NCI-H2107 treated with DMSO at 0.1 percent for 48 hours (cell line): ENCODE results near the gene SELENOM.

ENCODE experiments used
- DNase-seq: peaks from one replicate; lab custom pipeline; 2025; ENCODE audit not compliant: unreplicated experiment; lab: John Stamatoyannopoulos, UW

The SELENOM gene

GRCh38 chr22:31107178-31107893 lies at the start of gene SELENOM:
TSS of gene SELENOM (minus strand) at chr22:31107568. CDS start at chr22:31107505, 63 bp downstream.
- no peak for DNase-seq

DNA sequence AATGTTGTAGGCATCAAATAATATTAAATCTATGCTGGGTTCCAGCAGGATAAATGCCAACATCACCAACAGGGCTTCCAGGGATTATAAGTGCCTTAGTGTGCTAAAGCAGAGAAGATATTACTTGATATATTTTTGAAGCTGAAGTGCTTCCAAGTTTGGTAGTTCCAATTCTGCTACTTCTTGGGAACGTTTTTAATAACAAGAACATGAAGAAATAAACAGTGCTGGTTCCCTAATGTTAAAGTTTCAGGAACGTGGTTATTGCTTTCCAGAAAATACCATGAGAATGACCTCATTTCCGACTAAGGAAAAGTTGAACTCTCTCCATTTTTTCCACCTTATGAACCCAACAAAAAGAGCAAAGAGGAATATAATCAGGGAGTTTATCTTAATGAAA lies 48.1 kb upstream of the SELENOM start:
- DNase-seq = no peak

GRCh38 chr22:31154975-31155374 lies 47.6 kb upstream of the SELENOM start:
- DNase-seq = no peak

GRCh38 chr22:31153357-31153756 lies 46.0 kb upstream of the SELENOM start:
- no peak for DNase-seq

- DNase-seq = no peak
Measured at GRCh38 chr22:31151872-31152271, 44.5 kb upstream of the SELENOM start.

DNA sequence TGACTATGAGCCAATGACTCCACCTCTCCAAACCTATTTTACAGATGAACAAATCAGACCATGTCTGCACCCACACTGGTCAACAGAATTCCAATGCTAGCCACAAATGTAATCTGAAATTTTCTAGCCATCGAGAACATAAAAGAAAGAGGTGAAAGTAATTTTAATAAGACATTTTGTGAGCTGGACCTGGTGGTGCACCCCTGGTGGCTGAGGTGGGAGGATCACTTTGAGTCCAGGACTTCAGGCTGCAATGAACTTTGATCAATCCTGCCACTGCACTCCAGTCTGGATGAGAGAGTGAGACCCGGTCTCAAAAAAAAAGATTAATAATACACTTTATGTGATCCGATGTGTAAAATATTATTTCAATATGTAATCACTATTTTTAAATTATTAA lies 43.2 kb upstream of the SELENOM start:
- DNase-seq = no peak

GRCh38 chr22:31148953-31149627 lies 41.7 kb upstream of the SELENOM start:
- peak; percentile 61 for DNase-seq

DNA sequence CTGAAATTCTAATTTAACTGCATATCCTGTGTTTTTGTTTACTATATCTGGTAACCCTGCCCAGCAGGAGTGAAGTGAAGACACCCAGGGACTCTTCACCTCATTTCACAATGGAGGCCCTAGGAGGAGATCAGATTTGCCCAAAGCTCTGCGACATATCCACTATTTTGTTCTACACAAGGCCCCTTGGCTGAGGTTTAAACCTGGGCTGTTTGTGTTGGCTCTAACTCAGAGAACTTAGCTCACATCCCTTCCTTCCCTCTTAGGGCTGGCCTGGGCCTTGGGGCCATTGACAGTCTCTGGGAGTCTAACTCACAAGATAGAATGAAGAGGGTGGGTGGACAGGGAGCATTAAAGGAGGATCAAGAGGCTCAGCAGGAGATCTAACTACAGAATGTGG lies 41.1 kb upstream of the SELENOM start:
- DNase-seq = no peak

GRCh38 chr22:31144223-31144622 lies 36.9 kb upstream of the SELENOM start:
- no peak for DNase-seq

DNA sequence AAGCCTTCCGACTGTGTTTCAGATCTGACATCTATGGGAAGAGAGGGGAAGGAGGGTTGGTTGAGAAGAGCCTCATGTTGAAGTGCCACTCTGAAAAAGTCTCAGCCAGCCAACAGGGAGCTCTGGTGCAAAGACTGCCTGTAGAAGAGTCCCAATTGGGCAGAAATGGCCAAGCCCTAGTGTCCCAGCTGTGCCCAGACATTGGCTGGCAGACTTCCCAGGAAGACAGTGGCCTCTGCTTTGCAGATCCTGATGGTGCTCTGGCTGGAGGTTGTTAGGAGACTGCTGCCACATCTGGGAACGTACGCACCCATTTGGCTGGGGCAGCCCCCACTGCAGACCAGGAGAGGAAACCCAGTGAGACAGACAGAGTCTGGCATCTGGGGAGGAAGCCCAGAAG lies 36.2 kb upstream of the SELENOM start:
- DNase-seq = no peak

GRCh38 chr22:31143038-31143437 lies 35.7 kb upstream of the SELENOM start:
- no peak for DNase-seq

DNA sequence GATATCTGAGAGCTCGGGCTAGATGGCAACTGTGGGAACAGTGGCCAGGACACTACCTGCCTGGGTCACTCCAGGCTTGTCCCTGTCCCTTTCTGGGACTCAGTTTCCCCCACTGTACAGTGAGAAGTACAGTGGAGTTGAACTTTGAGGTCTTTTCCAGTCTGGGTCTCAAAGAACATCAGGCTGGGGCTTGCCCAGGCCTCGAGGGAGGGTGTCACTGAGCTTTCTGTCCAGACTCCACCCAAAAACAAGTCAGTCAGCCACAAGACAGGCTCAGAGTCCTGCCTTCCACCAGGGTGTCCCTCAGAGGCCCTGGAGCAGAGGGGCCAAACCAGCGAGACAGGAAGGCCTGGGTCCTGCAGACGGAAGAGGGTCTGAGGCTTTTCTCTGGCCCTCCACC lies 34.9 kb upstream of the SELENOM start:
- no peak for DNase-seq

DNA sequence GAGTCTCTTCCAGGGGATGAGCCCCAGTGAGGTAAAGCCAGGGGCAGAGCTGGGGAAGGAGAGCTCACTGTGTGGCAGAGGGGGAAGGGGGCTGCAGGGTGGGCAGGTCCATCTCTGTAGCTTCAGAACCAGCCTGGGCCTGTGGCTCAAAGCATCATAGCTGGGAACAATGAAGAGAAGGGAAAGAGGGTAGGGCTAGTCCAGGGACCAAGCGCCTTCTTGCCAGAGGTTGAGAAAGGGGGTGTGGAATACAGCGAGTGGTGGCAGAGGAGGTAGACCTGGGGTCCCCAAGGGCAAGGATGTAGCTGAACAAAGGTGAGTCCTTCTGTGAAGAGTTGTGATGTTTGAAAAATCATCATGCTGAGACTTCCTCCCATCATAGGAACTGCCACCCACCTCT lies 34.2 kb upstream of the SELENOM start:
- DNase-seq = no peak

DNA sequence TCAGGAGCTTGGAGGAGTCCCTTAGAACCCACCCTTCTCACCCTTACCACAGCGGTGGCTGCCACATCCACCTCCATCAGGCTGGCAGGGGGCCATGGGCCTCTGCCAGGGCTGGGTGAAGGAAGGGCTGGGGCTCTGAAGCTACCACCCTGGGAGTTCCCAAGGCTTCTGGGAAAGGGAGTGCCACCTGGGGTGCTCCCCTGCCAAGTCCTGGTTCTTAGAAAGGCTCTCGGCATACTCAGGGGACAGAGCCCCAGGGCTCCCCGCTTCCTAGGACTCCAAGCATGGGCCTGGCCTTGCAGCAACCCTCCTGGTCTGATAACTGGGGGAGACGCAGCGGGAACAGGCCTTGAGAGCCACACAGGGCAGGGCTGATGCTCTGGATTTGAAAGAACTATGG lies 33.4 kb upstream of the SELENOM start:
- DNase-seq = no peak

DNA sequence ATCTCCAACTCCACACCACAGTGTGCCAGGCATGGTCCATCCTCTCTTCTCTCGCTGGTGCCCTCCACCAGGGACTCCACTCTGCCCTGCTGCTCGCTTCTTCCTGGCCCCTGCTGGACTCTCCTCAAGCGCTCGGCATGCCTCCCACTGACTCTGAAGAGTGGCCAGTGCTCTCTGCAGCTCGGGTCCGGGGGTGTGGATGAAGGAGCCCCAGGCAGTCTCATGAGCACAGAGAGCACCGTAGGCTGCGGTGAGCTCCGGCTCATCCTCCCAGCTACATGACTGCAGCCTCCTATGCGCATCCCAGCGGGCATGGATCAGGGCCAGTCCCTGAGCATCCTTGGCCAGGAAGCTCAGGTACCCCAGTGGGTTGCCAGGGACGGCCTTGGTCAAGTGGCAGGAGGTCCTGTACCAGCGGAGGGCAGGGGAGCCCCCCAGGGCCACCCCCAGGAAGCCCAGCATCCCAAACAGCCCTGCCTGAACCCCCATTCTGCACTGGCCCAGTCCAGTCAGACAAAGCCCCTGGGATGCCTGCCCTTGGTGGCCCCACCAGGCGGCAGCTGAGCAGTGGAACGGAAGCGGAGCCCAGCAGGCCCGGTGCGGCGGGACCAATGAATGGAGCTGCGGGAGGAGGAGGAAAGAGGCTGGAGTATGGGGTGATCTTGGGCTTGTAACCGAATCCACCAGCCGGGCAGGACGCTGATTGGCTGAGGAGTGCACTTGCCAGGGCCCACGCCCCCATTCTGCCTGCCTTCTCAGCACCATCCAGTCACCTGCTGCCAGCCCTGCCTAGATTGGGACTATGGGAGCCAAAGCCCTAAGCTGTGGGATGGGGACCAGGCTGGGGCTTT lies 32.7 kb upstream of the SELENOM start, which contains the start of gene PLA2G3:
PLA2G3 (minus strand) TSS at position 643 of the 851 bp plus-strand sequence; CDS start at position 489, 154 bp downstream.
- DNase-seq = peak; percentile 84

- DNase-seq = no peak
Measured at GRCh38 chr22:31139066-31139465, 31.7 kb upstream of the SELENOM start.

DNA sequence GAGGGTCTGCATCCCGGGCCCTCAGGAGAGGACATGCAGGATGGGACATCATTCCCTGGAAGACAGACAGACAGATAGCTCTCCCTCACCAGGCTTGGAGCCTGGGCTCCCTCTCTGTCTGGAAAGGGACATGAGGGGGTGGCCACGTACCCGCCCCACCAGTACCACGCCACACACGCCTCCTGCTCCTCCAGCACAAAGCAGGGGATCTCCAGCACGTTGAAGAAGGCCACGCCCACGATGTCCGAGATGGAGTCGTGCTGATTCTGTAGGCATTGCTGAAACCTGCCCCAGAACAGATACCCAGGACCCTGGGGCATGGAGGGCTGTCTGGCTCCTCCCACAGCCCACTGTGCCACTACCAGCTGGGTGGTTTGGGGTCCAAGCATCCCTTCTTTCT lies 30.8 kb upstream of the SELENOM start:
- DNase-seq = no peak

DNA sequence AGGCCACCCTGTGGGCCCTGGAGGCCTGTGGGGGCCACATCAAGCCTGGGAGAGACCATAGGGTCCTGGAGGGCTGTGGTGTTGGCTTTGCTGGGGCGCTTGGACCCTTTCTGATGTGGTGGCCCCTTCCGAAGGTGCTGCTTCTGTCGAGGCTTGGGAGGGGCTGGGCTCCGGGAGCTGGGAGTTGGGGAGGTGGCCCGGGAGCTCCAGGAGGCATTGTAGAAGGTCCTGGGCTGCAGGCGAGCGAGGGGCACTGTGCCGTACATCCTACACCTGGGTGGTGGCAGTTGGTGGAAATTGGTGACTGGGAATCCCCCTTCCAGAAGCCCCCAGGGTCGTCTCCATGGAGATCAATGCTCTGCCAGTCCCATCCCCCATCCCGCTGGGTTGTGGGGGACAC lies 30.4 kb upstream of the SELENOM start:
- no peak for DNase-seq

DNA sequence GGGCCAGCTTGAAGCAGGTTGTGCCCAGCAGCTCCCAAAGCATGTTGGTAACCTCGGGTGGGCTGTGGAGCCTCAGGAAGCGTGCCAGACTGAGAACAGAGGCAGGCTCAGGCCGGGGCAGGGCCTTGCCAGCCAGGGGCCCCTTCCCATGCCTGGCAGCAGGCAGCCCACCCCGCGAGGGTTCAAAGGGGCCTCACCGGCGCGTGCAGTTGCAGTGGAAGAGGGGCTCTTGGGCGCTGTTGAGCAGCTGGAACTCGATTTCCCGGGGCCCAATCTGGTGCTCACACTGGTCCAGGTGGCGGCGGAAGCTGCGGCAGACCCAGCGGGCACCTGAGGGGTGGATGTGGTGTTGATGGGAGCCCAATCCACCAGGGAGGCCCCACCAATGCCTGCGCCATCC lies 29.3 kb upstream of the SELENOM start:
- no peak for DNase-seq

- no peak for DNase-seq
Measured at GRCh38 chr22:31136155-31136554, 28.8 kb upstream of the SELENOM start.

- no peak for DNase-seq
Measured at GRCh38 chr22:31135706-31136105, 28.3 kb upstream of the SELENOM start.

DNA sequence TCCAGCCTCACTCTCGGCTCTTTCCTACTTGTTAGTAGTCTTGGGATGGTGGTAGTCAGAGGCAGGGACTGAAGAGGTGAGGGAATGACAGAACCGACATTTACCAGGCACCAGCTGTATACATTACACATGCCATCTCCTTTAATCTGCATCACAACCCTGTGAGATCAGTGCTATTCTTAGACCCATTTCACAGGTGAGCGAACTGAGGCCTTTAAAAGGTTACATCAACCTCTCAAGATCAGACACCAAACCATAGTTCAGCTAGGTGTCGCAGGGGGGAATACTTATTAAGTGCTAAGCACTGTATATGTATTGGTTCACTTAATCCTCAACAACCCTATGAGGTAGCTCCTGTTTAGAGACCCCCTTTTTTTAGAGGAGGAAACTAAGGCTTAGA lies 27.3 kb upstream of the SELENOM start:
- DNase-seq = no peak
